GM19467 (cell line): Measurements from ENCODE around the gene CFDP1.

Experiments used
- ATAC-seq: cut with Tn5 transposase; IDR thresholded peaks from one replicate; pipeline ENCODE4 v1.9.1; 2021; ENCODE audit warnings: mild to moderate bottlenecking, moderate library complexity; ENCODE audit not compliant: unreplicated experiment

CFDP1 gene

GRCh38 chr16:75254359-75254837, 178.9 kb downstream of the CFDP1 start:
- no peak for ATAC-seq

- ATAC-seq: no peak
Observed at GRCh38 chr16:75252946-75253911, 180.1 kb downstream of the CFDP1 start.

- ATAC-seq: no peak
Observed at GRCh38 chr16:75252049-75252864, 181.0 kb downstream of the CFDP1 start.

DNA sequence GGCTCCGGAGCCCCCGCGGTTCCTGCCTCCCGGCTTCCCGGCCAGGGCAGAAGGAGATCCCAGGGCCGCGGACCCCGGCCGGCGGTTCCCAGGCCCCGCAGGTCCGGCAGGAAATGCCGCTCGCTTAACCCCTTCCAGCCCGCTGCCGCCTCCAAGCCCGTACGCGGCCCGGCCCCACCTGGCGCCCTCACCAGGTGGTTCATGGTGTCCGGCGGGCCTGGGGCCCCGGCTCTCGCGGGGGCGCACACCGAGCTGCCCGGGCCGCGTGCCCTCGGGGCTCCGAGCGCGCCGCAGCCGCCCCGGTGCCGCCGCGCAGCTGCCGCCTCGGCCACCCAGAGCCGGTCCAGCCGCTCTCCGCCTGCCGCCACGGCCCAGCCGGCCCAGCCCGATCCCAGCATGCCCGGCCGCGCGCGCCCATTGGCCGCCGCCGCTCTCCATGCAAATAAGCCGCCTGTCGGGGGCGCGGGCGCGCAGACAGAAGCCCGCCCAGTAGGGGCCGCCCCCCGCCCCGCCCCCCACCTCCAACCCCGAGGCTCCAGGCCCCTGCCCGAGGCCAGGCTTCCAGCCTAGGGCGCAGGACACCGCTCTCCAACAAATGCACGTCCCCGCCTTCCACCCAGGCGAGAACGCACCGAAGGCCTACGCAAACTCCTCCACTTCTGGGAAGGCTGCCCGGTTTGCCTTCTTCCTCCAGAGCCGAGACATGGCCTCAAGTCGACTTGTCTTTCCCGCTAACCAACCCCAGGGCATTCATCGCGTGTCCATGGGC, 181.8 kb downstream of the CFDP1 start, which contains the start of gene BCAR1:
Gene BCAR1 (minus strand): TSS at position 345 of the 769 bp plus-strand sequence. CDS start 142 bp downstream, at position 203.
- ATAC-seq: peak; percentile 62

DNA sequence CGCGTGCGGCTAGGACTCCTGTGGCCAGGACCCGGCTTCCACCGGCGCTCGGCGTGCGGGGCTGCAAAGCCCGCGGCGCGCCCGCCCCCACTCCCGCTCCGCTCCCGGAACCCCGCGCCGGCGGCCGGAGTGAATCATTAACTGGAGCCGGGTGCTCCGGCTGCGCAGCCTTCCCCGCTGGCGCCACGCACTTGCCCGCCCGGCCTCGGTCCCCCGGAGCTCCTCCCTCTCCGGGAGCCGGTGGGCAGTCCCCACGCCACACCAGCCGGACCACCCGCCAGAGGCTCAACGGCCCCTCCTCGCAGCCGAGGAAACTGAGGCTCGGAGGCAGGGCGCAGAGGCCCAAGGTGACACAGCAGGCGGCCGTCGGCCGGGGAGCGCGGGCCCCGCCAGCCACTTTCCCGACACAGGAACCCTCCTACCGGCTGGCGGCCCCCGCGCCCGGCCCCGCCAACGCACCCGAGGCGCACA, 182.5 kb downstream of the CFDP1 start:
- ATAC-seq: no peak

GRCh38 chr16:75250089-75250808, 183.1 kb downstream of the CFDP1 start:
- ATAC-seq: no peak

DNA sequence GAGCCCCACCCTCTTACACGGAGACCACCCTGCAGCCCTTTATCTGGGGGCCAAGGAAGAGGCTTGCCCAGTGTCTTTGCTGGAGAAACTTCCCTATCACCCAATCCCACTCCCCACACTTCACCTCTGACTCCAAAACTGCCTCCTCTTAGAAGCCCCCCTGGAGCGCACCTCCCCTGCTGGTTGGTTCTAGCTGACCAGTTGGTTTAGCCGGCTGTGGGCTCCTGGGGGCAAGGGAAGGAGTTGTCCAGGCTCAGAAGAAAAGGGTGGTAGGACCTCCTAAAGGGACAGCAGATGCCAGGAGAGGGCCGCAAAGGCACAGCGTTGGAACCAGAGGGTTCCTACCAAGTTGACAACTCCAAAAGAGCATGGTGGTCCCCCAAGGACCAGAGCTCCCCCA, 183.9 kb downstream of the CFDP1 start:
- ATAC-seq: no peak

GRCh38 chr16:75248536-75249380, 184.5 kb downstream of the CFDP1 start:
- no peak for ATAC-seq

- ATAC-seq: no peak
Observed at GRCh38 chr16:75248142-75248535, 185.2 kb downstream of the CFDP1 start.

DNA sequence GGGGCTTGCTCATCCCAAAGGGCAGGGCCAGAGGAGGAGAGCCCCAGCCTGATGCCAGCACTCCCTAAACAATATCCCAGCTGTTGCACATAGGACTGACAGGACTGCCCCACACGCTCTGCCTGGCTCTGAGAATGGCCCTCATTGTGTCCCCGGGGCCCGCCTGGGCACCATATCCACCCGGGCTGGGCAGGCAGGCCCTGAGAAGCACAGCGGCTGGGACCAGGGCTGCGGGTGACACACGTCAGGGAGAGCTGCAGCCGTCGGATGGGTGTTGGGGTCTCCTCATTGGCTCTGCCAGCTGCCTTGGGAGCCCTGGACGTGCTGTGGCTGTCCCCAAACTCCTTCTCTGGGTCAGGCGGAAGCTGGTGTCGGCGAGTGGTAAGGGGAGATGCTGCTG, 186.1 kb downstream of the CFDP1 start:
- no peak for ATAC-seq

GRCh38 chr16:75246504-75247205, 186.6 kb downstream of the CFDP1 start:
- no peak for ATAC-seq

DNA sequence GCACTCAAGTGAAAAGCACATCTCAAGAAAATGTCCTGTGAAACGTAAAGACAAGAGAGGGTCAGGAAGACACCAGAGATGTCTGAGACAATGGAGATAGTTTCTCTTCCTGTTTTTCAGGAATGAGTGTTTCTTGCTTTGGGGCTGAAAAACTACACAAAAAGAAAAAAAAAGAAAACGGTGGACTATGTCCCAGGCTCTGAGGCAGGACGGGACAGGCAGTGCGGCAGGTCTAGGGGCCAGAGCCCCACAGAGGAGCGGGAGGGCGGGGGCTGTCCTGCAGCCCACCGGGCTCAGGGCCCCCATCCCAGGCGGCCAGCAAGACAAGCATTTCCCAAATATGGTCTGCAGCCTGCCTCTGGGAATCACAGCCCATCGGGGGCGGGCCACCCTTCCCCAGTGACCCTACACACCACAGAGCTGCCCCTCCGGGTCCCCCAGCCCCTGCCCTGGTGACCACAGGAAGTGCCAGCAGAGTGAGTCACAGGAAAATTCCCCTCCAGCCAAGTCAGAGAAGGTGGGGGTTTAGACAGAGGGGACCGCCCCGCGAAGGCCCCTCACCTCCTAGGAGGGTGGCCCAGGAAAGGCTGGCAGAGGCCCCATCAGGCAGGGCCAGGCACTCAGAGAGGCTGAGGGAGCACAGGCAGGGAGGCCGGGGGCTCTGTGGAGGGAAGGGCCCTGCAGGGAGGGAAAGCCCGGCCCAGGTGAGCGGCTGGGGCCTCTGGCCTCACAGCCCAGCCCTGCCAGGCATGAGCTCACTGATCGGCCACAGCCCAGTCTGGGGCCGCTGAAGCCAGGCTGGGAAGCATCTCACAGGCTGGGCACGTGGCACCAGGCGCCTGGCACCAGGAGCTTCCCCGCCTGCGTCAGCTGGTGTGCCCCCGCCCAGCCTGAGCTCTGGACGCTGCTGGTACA, 188.2 kb downstream of the CFDP1 start:
- no peak for ATAC-seq

DNA sequence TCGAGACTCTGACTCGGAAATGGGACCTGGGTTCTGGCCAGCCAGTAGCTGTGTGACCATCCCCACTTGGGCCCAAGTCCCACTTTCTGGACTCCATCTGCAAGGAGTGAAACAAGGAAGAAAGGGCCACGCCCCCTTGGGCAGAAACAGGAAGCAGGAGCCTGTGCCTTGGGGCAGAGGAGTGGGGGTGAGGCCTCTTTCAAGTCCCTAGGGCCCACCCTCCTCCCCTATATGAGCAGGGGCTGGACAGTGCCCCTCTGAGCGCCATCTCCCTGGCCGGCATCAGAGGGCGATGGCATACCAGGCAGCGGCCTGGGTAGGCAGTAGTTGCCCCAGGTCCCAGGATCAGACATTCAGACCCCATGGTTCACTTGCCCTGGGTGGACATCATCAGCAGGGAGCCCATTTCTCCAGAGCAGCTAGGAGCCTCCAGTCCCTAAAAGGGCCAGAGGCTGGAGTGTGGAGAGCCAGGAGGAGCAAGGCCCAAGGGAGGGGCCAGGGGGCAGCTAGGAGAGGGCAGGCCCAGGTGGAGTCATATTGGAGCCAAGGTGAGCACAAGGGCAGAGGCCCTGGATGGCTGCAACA, 189.0 kb downstream of the CFDP1 start:
- no peak for ATAC-seq
